HepG2 (cell line): ENCODE measurements around the gene NPEPL1.

ENCODE experiments used
- CTCF ChIP-seq: sonication (generic); formaldehyde crosslinking; IDR thresholded peaks from 2 replicates; pipeline ENCODE4 v1.5.0; 2020; ENCODE audit warnings: mild to moderate bottlenecking, missing genetic modification reagents, moderate library complexity
- EP300 ChIP-seq, 3 experiments: sonication (generic) in 1 of 3; formaldehyde crosslinking in 1 of 3; IDR thresholded peaks; 2 replicates each; pipeline versions ENCODE4 v1.5.1 to v1.6.1; 2011 to 2020; ENCODE audit warnings: low read depth in 2 of 3, low read length in 2 of 3, borderline replicate concordance in 1 of 3, improper control_type of control experiment in 1 of 3, mild to moderate bottlenecking in 1 of 3, missing genetic modification reagents in 1 of 3, moderate library complexity in 1 of 3
- ETV6 ChIP-seq: sonication (generic); formaldehyde crosslinking; conservative IDR thresholded peaks from 2 replicates; pipeline ENCODE4 v1.4.0; 2020; ENCODE audit warnings: missing genetic modification reagents
- TFAP4 ChIP-seq: sonication (generic); IDR thresholded peaks from 2 replicates; pipeline ENCODE4 v1.6.1; 2016; ENCODE audit warnings: low read depth, borderline replicate concordance
- ZNF629 ChIP-seq: sonication (generic); formaldehyde crosslinking; conservative IDR thresholded peaks from 2 replicates; pipeline ENCODE4 v1.5.0; 2020; ENCODE audit warnings: missing genetic modification reagents
- ZNF780A ChIP-seq: sonication (generic); formaldehyde crosslinking; IDR thresholded peaks from 2 replicates; pipeline ENCODE4 v1.8.0; 2022; ENCODE audit warnings: mild to moderate bottlenecking, missing genetic modification reagents, moderate library complexity

GRCh38 chr20:58646257-58646656 lies 46.3 kb upstream of the NPEPL1 start:
- no peak for TF ChIP-seq TFAP4
- no peak for TF ChIP-seq ETV6 (CRISPR knock-in tag)
- TF ChIP-seq ZNF629 (CRISPR knock-in tag): no peak
- TF ChIP-seq CTCF: no peak
- no peak for TF ChIP-seq ZNF780A (CRISPR knock-in tag)
- TF ChIP-seq EP300 (IDR thresholded peaks at IDR 0.05; ENCODE audit: low read depth in 2 of 2, low read length in 2 of 2): no peak
- TF ChIP-seq EP300 (CRISPR knock-in tag; IDR thresholded peaks at IDR 0.05; ENCODE audit: borderline replicate concordance): no peak
